Measurements from ENCODE around the gene TBC1D22A. TPM values are rescaled to one million over a fixed set of nuclear protein-coding genes. Genes with fewer than 3 reads are reported as not detected.

Gene TBC1D22A
- total RNA-seq, 1 experiment from 2014 or later, result 8.2 TPM

DNA sequence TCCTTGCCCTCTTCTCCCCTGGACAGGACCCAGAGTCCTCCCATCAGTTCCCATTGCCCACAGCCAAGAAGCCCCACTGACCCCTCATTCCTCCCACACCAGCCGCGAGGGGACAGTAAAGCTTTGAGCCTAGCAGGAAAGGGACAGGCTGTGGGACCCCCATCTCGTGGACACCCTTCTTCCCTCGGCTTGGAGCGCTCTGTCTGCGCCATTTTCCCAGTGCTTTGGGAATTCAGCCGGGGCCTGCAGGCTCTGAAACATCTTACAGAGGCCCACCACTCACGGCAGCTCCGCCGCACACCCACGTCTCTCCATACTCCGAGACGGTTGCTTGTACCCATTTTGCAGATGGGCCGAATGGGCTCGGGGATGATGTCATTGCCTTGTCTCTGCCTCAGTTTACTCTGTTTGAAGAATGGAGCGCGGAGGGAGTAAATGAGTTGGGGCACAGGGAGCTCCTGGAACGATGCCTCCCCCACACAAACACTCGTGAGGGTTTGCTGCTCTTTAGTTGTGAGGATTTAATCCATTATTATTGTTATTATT lies 447.7 kb downstream of the TBC1D22A start:
- no peak for DNase-seq
- Histone ChIP-seq H3K4me3 (ENCODE audit: insufficient read depth, low read depth, low read length) (no peak overlapping the region), H3K27me3 (ENCODE audit: control insufficient read depth, insufficient read depth, low read length) (no peaks in the 10 kb centered on the region), H3K36me3 (replicated peaks; ENCODE audit: control insufficient read depth, insufficient read depth, low read length) (no peaks in the 10 kb centered on the region)

DNA sequence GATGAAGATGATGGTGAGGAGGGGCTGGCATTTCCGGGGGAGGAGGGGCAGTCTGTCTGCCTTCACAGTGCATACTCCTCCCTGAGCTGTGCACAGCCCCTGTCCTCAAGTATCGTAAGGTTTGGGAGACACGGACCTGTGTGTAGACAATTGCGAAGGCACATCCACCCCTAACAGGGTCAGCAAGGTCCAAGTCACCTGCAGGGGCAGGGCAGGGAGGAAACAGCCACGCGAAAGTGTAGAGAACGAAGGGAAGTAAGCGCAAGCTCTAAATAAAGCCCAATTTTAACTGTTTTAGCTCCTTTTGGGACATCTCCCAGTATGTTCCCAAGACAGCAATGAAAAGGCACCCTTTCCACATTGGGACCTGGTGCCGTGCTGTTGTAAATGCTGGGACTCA lies 448.2 kb downstream of the TBC1D22A start:
- H3K4me3 ChIP-seq (ENCODE audit: insufficient read depth, low read depth, low read length), result no peak overlapping the region
- no peak for DNase-seq
- H3K27me3 ChIP-seq (ENCODE audit: control insufficient read depth, insufficient read depth, low read length), result no peaks in the 10 kb centered on the region
- no peaks in the 10 kb centered on the region for H3K36me3 ChIP-seq (replicated peaks; ENCODE audit: control insufficient read depth, insufficient read depth, low read length)

DNA sequence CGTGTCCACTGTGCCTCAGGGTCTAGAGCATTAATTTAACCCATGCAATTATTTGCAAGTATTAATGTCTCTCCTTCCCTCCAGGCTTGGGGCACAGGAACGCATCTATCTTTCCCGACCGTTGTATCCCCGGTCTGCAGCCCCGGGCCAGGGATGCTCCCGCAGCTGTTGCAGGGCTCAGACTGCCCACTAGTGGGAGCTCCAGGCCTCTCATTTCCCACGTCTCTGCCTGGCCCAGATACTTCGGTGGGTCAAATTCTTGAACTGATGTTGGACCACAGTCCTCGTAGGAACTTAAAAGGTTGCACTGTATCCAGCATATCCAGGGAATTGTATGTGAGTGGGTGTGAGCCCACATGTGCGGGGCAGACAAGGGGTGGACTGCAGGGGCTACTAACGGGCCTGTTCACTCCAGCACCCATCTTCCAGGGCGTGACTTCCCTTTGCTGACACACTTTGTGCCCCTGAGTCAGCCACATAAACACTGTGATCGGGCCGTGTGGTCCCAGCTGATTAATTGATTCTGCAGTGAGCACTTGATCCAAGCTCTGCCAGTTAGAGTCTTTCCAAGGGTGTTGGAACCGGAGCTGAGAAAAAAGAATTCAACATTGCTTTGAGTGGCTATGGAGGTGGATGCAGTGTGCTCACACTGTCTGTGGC lies 451.3 kb downstream of the TBC1D22A start:
- Histone ChIP-seq H3K36me3 (replicated peaks; ENCODE audit: control insufficient read depth, insufficient read depth, low read length) (no peaks in the 10 kb centered on the region), H3K4me3 (ENCODE audit: insufficient read depth, low read depth, low read length) (no peak overlapping the region), H3K27me3 (ENCODE audit: control insufficient read depth, insufficient read depth, low read length) (no peaks in the 10 kb centered on the region)
- peak; percentile 75 for DNase-seq

DNA sequence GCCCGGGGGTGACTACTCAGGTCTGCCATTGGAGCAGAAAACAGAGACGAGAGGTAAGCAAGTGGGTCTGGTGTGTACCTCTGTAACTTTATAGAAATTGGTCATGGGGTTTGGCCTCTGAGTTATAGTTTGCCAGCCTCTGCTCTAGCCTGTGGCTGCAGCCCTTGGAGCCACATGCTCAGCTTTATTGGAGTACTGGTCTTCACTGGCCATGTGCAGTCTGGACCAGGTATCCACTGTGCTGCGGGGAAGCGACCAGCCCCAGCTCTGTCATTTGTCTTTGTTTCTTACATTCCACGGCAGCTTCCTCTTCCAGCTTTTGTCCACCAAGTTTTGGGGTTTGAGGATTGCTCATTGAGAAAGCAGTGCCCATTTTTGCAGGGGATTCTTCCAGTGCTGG lies 453.4 kb downstream of the TBC1D22A start:
- Histone ChIP-seq H3K27me3 (ENCODE audit: control insufficient read depth, insufficient read depth, low read length) (no peaks in the 10 kb centered on the region), H3K36me3 (replicated peaks; ENCODE audit: control insufficient read depth, insufficient read depth, low read length) (no peaks in the 10 kb centered on the region)

DNA sequence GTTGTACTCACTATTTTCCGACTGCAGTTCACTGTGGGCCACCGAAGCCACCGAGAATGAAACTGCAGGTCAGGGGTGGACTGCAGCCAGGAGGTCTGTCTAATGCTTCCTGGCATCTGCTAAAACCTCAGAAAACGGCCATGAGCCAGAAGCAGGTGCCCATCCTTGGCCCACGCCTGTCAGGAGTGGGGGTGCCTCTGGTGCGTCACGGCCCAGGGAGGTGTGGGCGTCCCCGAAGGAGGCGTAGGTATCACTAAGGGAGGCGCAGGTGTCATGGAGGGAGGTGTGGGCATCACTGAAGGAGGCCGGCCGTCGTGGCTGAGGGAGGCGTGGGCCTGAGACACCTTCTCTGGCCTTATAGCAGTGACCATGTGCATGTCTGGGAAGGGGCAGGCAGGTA lies 456.2 kb downstream of the TBC1D22A start:
- Histone ChIP-seq H3K27me3 (ENCODE audit: control insufficient read depth, insufficient read depth, low read length) (no peaks in the 10 kb centered on the region), H3K36me3 (replicated peaks; ENCODE audit: control insufficient read depth, insufficient read depth, low read length) (no peaks in the 10 kb centered on the region), H3K4me3 (ENCODE audit: insufficient read depth, low read depth, low read length) (no peak overlapping the region)
- DNase-seq, result no peak

More for the DNA sequence above, 453.4 kb downstream of the TBC1D22A start:
- DNase-seq, result no peak
- no peak overlapping the region for H3K4me3 ChIP-seq (ENCODE audit: insufficient read depth, low read depth, low read length)

DNA sequence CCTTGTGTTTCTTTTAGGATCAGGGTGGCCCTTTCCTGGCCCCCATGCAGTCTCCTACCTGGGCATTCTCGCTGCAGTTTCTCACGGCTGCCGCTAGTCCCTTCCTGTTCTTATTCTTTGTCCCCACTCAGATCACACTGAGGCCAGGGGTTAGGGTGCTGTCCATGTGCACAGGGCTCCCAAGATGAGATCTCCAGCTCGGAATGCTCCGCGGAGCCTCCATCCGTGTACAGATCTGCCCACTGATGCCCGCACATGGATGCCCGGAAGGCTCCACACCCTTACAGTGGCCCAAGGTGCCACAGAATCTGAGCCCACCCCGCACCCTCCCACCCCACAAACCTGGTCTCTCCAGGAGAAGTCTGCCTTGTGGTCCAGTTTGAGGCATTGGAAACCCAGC lies 457.3 kb downstream of the TBC1D22A start:
- no peak for DNase-seq
- H3K36me3 ChIP-seq (replicated peaks; ENCODE audit: control insufficient read depth, insufficient read depth, low read length), result no peaks in the 10 kb centered on the region
- no peaks in the 10 kb centered on the region for H3K27me3 ChIP-seq (ENCODE audit: control insufficient read depth, insufficient read depth, low read length)
- no peak overlapping the region for H3K4me3 ChIP-seq (ENCODE audit: insufficient read depth, low read depth, low read length)

DNA sequence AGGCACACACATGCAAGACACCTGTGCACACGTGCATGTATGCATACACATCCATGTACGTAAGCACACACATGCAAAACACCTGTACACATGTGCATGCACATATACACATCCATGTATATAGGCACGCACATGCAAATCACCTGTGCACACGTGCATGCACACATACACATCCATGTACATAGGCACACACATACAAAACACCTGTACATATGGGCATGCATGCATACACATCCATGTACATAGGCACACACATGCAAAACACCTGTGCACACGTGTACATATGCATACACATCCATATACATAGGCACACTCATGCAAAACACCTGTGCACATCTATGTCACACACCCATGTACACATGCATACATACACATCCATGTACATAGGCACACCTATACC lies 458.3 kb downstream of the TBC1D22A start:
- Histone ChIP-seq H3K4me3 (ENCODE audit: insufficient read depth, low read depth, low read length) (no peak overlapping the region), H3K27me3 (ENCODE audit: control insufficient read depth, insufficient read depth, low read length) (no peaks in the 10 kb centered on the region), H3K36me3 (replicated peaks; ENCODE audit: control insufficient read depth, insufficient read depth, low read length) (no peaks in the 10 kb centered on the region)
- DNase-seq, result no peak

DNA sequence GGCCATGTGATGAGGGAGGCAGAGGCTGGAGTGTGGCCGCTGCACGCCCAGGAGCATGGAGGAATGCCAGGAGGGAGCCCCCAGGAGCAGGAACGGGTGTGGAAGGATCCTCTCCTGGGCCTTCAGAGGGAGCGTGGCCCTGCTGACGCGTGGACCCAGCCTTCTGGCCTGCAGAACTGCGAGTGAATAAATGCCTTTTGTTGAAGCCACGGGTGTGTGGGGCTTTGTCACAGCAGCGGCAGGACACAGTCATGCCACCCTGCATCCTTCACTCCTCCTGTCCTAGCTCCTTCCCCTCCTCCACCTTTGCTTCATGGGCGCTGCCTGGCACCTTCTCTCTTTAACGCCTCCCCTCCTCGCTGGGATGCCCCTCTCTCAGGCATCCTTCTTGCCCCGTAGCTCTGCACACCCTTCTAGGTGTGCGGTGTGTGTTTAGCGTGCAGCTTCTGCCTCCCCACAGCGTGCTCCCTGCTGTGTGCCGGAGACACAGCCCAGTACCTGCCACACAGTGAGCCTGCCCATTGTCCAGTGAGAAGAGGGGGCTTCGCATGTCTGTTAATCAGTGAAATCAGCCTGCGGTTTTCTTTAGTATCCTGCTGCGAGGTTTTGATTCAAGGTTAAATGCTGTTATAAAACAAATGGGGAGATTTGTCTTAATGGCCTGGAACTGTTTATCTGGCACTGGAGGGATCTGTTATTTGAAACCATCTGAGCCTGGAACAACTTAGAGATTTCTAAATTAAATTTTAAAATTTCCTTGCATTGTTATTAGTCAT lies 459.6 kb downstream of the TBC1D22A start:
- Histone ChIP-seq H3K27me3 (ENCODE audit: control insufficient read depth, insufficient read depth, low read length) (no peaks in the 10 kb centered on the region), H3K4me3 (ENCODE audit: insufficient read depth, low read depth, low read length) (no peak overlapping the region), H3K36me3 (replicated peaks; ENCODE audit: control insufficient read depth, insufficient read depth, low read length) (no peaks in the 10 kb centered on the region)
- DNase-seq, result no peak

Other genes with a start within 250 kb of the TBC1D22A start
- gene CELSR1, start 225.0 kb upstream of the TBC1D22A start, total RNA-seq (2014; rRNA removed; shearing (Covaris generic)), result 5.3 and 7.8 TPM in 2 replicates
- gene GRAMD4, start 142.3 kb upstream of the TBC1D22A start, total RNA-seq (2014; rRNA removed; shearing (Covaris generic)), result 17.1 and 18.9 TPM in 2 replicates
- gene CERK, start 24.4 kb upstream of the TBC1D22A start, total RNA-seq (2014; rRNA removed; shearing (Covaris generic)), result 54.8 and 57.2 TPM in 2 replicates